SU-DHL-6 (cell line): ENCODE measurements around the gene SYNPR.

ENCODE experiments used
- EZH2phosphoT487 ChIP-seq: fragments of 200-600 bp; sonication (generic), shearing (Covaris generic); conservative IDR thresholded peaks from 2 replicates; pipeline ENCODE4 v1.6.1; 2018; ENCODE audit warnings: mild to moderate bottlenecking, antibody characterized with exemption, low read length, moderate library complexity, mixed read lengths
- TF ChIP-seq, protein P1 (sequence below): fragments of 200-600 bp; sonication (generic); IDR thresholded peaks from one replicate; pipeline ENCODE4 v1.5.1; 2017; ENCODE audit warnings: antibody characterized with exemption, mild to moderate bottlenecking, low read length, moderate library complexity; ENCODE audit not compliant: insufficient read depth, poor library complexity, severe bottlenecking

- no peak for TF ChIP-seq EZH2phosphoT487
- TF ChIP-seq, protein P1, sequence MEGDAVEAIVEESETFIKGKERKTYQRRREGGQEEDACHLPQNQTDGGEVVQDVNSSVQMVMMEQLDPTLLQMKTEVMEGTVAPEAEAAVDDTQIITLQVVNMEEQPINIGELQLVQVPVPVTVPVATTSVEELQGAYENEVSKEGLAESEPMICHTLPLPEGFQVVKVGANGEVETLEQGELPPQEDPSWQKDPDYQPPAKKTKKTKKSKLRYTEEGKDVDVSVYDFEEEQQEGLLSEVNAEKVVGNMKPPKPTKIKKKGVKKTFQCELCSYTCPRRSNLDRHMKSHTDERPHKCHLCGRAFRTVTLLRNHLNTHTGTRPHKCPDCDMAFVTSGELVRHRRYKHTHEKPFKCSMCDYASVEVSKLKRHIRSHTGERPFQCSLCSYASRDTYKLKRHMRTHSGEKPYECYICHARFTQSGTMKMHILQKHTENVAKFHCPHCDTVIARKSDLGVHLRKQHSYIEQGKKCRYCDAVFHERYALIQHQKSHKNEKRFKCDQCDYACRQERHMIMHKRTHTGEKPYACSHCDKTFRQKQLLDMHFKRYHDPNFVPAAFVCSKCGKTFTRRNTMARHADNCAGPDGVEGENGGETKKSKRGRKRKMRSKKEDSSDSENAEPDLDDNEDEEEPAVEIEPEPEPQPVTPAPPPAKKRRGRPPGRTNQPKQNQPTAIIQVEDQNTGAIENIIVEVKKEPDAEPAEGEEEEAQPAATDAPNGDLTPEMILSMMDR: no peak
Observed at GRCh38 chr3:63338351-63338750, 60.2 kb downstream of the SYNPR start.
